ENCODE results near the gene PRIMA1. TPM values are rescaled to one million over a fixed set of nuclear protein-coding genes. Genes with fewer than 3 reads are reported as not detected.

Gene PRIMA1
- total and polyA plus RNA-seq, 10 of the 15 experiments (the other 5 are each of a cell fraction or from before 2014, with no cell fraction given), result not detected

DNA sequence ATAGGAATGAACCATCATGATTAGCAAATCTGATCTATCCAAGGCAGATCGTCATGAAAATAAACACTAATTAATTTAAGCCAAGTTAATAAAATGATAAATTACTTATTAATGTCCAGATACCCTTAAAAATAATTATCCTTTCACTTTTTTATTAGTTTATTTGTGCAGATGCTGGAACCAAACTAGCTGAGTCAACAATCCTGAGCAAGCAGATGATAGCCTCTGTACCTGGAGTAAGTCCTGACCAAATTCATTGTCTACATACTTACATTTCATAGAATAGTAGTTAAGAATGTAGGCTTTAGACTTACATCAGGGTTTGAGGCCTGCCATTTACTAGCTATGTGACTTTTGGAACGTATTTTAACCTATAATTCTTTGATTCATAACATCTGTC is 105.8 kb downstream of the PRIMA1 start:
- ATAC-seq (no peak), DNase-seq (ENCODE audit: low read depth, low spot score) (no peak), FAIRE-seq (no peak)
- ChIA-PET CTCF (no interaction called here), RAD21 (ENCODE audit: unreplicated experiment) (no interaction called here), SMC1A (ENCODE audit: uncharacterized antibody, unreplicated experiment) (interaction anchor here (0.5 kb wide), 1 partner anchor 350 kb away, joined by 3 read pairs; no protein-coding TSS in a partner anchor), POLR2A (no interaction called here)
- Histone ChIP-seq H3K27ac (ENCODE audit: control insufficient read depth, insufficient read depth) (no peak overlapping the region), H3K27me3 (replicated peaks in 1 of 2; ENCODE audit: control insufficient read depth in 2 of 2, insufficient read depth in 2 of 2, low read length in 1 of 2) (no peaks in the 10 kb centered on the region; a peak in 1 of 4 replicates), H4K20me1 (ENCODE audit: control insufficient read depth, insufficient read depth) (no peaks in the 10 kb centered on the region), H3K9ac (ENCODE audit: control insufficient read depth, insufficient read depth, low read length) (no peak overlapping the region), H3K4me3 (no peak overlapping the region), H3K4me1 (ENCODE audit: control insufficient read depth, insufficient read depth, low read length) (no peaks in the 10 kb centered on the region), H3K9me3 (replicated peaks; ENCODE audit: control insufficient read depth, insufficient read depth, low read length) (no peaks in the 10 kb centered on the region), H3K4me2 (ENCODE audit: control insufficient read depth, insufficient read depth) (no peak overlapping the region), H3K79me2 (ENCODE audit: control insufficient read depth, insufficient read depth, low read length) (no peaks in the 10 kb centered on the region), H3K36me3 (ENCODE audit: control insufficient read depth in 2 of 2, insufficient read depth in 2 of 2, low read length in 1 of 2) (no peaks in the 10 kb centered on the region), H2AFZ (ENCODE audit: control insufficient read depth, low read depth, low read length) (no peak overlapping the region)
- BruUV-seq (replicated peaks), result no TSS peak
- in situ Hi-C loops (cut with MboI) (no loop called here), intact Hi-C loops (cut with micrococcal nuclease; ENCODE audit: unreplicated experiment) (no loop called here)
- 23% methylated on average over 2 of the region's 2 CpGs for WGBS (ENCODE audit: insufficient coverage, insufficient replicate concordance, low lambda C conversion rate, missing lambda C conversion rate)
- no peak for TF ChIP-seq CUX1 (IDR thresholded peaks at IDR 0.05; ENCODE audit: insufficient replicate concordance, low read depth, low read length)
- TF ChIP-seq RELA (IDR thresholded peaks at IDR 0.05; ENCODE audit: borderline replicate concordance, partially characterized antibody), result no peak
- no peak for TF ChIP-seq ATF2 (IDR thresholded peaks at IDR 0.05; ENCODE audit: low read length)
- TF ChIP-seq RFX5 (IDR thresholded peaks at IDR 0.05; ENCODE audit: low read depth, low read length), result no peak
- TF ChIP-seq LARP7 (IDR thresholded peaks at IDR 0.05), result no peak
- no peak for TF ChIP-seq POU2F2 (IDR thresholded peaks at IDR 0.05; ENCODE audit: borderline replicate concordance, low read depth, low read length)
- TF ChIP-seq, protein P1, sequence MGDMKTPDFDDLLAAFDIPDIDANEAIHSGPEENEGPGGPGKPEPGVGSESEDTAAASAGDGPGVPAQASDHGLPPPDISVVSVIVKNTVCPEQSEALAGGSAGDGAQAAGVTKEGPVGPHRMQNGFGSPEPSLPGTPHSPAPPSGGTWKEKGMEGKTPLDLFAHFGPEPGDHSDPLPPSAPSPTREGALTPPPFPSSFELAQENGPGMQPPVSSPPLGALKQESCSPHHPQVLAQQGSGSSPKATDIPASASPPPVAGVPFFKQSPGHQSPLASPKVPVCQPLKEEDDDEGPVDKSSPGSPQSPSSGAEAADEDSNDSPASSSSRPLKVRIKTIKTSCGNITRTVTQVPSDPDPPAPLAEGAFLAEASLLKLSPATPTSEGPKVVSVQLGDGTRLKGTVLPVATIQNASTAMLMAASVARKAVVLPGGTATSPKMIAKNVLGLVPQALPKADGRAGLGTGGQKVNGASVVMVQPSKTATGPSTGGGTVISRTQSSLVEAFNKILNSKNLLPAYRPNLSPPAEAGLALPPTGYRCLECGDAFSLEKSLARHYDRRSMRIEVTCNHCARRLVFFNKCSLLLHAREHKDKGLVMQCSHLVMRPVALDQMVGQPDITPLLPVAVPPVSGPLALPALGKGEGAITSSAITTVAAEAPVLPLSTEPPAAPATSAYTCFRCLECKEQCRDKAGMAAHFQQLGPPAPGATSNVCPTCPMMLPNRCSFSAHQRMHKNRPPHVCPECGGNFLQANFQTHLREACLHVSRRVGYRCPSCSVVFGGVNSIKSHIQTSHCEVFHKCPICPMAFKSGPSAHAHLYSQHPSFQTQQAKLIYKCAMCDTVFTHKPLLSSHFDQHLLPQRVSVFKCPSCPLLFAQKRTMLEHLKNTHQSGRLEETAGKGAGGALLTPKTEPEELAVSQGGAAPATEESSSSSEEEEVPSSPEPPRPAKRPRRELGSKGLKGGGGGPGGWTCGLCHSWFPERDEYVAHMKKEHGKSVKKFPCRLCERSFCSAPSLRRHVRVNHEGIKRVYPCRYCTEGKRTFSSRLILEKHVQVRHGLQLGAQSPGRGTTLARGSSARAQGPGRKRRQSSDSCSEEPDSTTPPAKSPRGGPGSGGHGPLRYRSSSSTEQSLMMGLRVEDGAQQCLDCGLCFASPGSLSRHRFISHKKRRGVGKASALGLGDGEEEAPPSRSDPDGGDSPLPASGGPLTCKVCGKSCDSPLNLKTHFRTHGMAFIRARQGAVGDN (IDR thresholded peaks at IDR 0.05), result no peak
- TF ChIP-seq ZBTB33 (IDR thresholded peaks at IDR 0.05), result no peak
- TF ChIP-seq, protein P2, sequence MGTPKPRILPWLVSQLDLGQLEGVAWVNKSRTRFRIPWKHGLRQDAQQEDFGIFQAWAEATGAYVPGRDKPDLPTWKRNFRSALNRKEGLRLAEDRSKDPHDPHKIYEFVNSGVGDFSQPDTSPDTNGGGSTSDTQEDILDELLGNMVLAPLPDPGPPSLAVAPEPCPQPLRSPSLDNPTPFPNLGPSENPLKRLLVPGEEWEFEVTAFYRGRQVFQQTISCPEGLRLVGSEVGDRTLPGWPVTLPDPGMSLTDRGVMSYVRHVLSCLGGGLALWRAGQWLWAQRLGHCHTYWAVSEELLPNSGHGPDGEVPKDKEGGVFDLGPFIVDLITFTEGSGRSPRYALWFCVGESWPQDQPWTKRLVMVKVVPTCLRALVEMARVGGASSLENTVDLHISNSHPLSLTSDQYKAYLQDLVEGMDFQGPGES (IDR thresholded peaks at IDR 0.05), result no peak
- no peak for TF ChIP-seq MTA2 (IDR thresholded peaks at IDR 0.05; ENCODE audit: low read depth)
- no peak for TF ChIP-seq CHD1 (IDR thresholded peaks at IDR 0.05; ENCODE audit: low read depth, low read length)

All from GM12878 (cell line).